ENCODE results near the gene GABRP.

- TF ChIP-seq REST (tag by site-specific recombination; IDR thresholded peaks at IDR 0.05) (no peak), ZBTB6 (tag by site-specific recombination; IDR thresholded peaks at IDR 0.05) (no peak), ZNF146 (tag by site-specific recombination; IDR thresholded peaks at IDR 0.05) (no peak), SCRT2 (tag by site-specific recombination; IDR thresholded peaks at IDR 0.05) (no peak), ZNF777 (tag by site-specific recombination; IDR thresholded peaks at IDR 0.05; ENCODE audit: borderline replicate concordance) (no peak), ZNF645 (tag by site-specific recombination; IDR thresholded peaks at IDR 0.05) (no peak), ZNF529 (tag by site-specific recombination; IDR thresholded peaks at IDR 0.05; ENCODE audit: insufficient replicate concordance) (no peak), ZNF776 (tag by site-specific recombination; IDR thresholded peaks at IDR 0.05; ENCODE audit: borderline replicate concordance) (no peak)
Measured at GRCh38 chr5:170809551-170809950, 26.0 kb downstream of the GABRP start.

Data from HEK293 (cell line).